T1000 (cell line): ENCODE results near the gene SPATA12.

Experiments used
- DNase-seq: peaks from one replicate; lab custom pipeline; 2025; ENCODE audit warnings: mixed read lengths; lab: John Stamatoyannopoulos, UW

The SPATA12 gene

DNA sequence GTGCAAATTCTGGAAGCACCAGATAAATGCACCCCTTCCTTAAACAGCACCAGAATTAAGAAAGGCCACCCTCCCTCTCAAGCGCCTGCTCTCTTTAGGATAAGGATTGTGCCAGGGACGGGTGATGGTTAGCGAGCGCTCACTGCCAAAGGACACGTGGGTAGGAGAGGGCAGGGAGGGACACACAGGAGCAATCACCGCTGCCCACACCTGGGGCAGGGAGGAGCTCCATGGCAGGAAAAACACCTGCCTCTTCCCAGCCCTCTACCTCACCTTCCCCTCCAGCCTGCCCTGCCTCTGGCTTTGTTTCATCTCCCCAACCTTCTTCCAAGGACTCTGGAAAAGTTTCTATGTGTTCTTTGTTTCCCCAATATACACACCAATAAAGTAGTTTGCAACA lies 7.3 kb upstream of the SPATA12 start:
- DNase-seq: no peak

DNA sequence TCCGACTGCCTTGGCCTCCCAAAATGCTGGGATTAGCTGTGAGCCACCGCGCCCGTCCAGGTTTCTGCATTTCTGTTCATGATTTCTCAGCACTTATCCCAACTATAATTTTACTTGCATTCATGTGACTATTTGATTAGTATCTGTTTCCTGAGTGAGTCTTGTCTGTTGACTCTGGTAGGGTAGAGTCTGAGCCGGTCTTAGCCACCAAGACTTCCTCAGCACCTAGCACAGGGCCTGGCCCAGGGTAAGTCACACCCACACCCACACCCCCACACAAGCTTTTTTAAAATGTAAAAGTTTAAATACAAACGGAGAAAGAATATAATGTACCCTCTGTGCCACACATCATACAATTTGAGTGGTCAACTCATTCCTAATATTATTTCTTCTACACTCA lies 3.1 kb upstream of the SPATA12 start:
- DNase-seq: no peak

DNA sequence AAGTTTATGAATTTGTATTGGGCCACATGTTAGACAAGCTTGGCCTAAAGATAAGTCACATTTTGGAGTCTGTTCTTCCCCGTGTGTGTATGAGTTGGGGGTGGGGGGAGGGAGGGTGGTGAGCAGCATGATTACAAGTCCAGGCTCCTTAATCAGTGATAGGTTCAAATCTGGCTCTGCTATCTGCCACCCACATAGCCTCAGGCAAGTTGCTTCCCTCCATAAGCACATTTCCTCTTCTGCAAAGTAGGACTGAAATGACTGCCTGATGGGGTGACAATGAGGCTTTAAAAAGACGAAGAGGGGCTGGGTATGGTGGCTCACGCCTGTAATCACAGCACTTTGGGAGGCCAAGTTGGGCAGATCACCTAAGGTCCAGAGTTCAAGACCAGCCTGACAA lies 1.1 kb upstream of the SPATA12 start:
- DNase-seq: no peak

DNA sequence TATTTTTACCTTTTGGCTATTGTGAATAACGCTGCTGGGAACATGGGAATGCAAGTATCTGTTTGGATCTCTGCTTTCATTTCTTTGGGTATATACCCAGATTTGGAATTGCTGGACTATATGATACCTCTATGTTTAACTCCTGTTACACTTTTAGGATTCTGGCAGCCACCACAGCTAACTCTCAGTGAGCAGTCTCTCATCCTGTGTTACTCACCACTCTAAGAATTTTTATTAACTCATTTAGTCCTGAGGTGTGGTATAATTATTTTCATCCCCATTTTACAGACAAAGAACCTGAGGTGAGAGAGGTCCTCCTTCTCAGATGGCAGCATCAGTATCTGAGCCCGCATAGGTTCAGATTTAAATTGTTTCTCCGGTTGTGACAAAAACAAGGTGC lies 1.1 kb downstream of the SPATA12 start:
- no peak for DNase-seq

DNA sequence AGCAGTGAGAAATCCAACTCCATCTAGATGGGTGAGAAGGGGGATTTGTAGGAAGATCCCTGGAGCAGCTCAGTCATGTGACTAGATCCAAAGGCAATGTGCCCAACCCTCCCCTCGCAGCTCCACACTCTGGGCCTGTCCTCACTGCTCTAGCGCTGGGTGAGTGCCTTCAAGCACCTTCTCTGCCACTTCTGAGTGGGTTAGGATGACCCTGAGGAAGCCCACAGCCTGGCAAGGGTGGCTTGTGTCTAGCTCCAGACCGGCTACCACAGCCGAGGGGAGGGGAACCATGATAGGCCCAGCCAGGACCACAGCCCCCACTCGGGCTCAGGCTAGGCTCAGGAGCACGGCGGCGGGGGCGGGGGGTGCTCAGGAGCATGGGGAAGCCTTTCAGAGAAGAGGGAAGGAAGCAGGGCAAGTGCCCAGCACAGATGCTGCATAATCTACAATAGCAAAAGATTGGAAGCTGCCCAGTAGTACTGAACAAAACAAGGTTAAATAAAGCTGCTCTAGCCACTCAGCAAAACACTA lies 1.7 kb downstream of the SPATA12 start:
- DNase-seq: no peak

DNA sequence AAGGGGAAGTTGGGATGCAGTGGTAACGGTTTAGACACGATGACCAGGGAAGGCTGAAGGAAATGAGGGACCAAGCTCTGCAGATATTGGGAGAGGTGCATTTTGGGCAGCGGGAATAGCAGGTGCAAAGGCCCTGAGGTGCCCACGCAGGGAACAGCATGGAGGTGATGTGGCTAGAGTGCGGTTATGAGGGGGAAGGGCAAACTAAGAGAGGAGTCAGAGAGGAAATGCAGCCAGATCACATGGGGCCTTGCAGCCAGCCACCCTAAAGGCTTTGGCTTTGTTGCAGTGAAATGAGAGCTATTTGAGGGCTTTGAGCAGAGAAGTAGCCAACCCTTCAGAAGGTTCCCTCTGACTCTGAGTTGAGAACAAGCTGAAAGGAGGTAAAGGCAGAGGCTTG lies 2.6 kb downstream of the SPATA12 start:
- no peak for DNase-seq

DNA sequence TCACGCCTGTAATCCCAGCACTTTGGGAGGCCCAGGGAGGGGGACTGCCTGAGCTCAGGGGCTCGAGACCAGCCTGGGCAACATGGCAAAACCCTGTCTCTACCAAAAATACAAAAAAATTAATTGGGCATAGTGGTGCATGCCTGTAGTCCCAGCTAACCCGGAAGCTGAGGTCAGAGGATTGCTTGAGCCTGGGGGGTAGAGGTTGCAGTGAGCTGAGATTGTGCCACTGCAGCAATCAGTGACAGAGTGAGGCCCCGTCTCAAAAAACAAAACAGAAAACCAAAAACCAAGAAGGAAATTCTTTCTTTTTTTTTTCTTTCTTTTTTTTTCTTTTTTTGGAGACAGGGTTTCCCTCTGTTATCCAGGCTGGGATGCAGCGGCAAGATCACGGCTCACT lies 3.5 kb downstream of the SPATA12 start:
- no peak for DNase-seq

DNA sequence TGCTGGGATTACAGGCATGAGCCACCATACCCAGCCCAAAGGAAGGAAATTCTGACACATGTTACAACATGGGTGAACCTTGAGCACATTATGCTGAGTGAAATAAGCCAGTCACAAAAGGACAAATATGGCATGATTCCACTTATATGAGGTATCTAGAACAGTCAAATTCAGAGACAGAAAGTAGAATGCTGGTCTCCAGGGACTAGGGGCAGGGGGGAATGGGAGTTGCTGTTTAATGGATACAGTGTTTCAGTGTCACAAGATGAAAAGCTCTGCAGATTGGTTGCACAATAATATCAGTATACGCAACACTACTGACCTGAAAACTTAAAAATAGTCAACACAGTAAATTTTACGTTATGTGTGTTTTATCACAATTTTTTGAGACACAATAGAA lies 4.1 kb downstream of the SPATA12 start:
- DNase-seq: no peak

DNA sequence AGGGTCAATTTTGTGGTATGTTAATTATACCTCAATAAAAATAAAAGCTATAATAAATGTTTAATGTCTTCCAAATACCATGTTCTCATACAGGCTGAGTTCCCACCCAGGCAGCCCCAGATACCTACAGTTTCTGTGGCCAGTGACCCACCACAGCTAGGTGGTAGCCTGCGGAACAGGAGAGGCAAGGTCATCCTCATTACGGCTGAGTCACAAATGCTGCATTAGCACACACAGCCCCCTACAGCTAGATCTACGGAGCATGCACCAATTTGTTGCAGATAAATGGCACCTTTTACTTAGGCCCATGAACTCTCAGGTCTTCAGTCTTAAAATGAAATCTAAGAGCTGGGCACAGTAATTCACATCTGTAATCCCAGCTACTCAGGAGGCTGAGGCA lies 5.1 kb downstream of the SPATA12 start:
- DNase-seq: no peak

DNA sequence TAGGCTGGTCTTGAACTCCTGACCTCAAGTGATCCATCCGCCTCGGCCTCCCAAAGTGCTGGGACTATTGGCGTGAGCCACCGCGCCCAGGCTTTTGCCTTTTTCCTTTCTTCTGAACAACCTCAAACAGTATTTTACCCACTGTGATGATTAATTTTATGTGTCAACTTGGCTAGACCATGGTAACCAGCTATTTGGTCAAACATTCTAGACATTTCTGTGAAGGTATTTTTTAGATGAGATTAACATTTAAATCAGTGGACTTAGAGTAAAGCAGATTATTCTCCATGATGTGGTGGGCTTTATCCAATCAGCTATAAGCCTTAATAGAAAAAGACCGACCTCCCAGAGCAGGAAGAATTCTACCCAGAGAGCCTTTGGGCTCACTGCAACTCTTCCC lies 6.0 kb downstream of the SPATA12 start:
- DNase-seq: no peak

DNA sequence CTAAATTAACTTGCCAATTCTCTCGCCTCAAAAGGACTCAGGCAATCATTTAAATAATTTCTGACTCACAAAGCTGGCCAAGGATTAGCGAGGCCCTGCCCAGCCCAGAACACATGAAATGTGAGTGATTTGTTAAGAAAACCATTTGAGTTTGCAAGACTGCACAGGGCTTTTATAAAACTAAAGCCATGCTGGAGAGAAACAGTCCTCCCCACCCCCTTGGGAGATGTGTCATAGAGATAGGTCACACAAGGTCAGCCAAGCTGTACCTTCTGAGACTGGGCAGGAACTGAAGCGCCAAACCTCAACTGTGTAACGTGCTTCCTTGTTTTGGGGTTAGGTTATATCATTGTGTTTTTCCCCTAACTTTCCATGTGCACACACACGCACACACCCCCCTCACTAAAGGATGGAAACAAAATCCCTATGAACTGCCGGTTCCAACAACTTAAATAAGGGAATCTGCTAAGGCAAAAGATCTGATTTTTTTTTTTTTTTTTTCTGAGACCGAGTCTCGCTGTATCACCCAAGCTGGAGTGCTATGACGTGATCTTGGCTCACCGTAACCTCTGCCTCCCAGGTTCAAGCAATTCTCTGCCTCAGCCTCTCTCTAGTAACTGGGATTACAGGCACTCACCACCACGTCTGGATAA lies 8.1 kb downstream of the SPATA12 start:
- peak; percentile 47 for DNase-seq

DNA sequence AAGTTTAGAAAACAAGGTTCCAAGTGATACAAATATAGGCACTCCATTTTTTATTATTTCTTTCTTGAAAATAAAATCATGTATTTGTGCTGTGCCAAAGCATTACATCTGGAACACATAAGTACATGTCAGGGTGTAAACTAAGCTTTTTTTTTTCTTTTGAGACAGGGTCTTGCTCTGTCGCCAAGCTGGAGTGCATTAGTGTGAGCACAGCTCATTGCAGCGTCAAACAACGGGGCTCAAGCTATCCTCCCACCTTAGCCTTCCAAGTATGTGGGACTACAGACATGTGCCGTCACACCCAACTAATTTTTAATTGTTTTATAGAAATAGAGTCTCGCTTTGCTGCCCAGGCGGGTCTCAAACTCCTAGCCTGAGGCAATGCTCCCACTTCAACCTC lies 9.0 kb downstream of the SPATA12 start:
- no peak for DNase-seq

DNA sequence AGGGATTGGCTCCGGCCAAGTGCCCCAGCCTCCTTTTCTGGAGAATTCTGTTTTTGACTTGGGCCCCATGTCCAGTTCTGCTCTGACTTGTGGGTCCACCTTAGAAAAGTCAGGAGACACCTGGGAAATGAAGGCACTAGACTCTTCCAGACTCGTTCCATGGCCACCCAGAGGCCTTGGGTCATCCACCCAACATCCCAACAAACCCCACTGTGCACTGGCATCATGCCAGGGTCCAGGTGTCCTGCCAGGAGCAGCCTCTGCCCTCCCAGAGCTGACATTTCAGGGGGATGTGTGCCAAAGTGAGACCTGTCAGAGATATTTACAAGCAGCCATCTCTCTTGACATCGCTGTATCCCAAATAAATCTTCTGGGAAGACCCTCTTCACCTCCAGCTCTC lies 13.2 kb downstream of the SPATA12 start:
- DNase-seq: no peak

DNA sequence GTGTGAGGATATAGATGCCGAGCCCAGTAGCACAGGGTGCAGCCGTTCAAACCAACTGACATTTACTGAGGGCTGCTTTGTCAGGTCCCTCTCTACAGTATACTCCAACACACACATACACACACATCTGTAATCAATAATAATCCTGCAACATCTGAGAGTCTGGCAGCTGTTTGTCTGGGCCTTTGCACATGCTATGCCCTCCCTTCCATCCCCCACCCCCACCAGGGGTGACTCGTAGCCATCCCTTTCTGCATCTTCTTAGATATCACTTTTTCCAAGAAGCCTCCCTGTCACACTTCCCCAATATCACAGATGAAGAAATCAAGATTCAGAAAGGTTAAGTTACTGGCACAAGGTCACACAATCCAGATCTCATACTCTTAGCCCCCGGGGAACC lies 13.7 kb downstream of the SPATA12 start:
- no peak for DNase-seq

DNA sequence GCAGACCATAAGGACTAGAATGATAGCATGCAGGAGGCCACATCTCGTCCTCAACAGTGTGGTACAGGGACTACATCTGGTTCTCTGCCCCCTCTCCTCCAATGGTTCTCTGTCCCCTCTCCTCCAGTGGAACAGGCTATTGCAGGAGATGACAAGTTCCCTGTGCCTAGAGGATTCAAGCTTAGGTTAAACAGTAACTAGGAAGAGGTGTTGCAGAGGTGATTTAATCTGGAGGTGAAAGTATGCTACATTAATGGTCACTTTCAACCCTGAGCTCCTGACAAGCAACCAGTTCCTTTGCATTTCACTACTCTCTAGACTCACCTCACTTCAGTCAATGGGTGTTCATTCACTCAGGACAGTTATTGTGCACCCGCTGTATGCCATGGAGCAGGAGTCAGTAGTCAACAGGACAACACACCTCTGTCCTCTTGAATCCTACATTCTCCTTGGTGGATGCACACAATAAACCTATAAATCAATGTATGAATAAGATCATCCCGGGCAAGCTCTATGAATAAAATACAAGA lies 16.0 kb downstream of the SPATA12 start:
- no peak for DNase-seq

DNA sequence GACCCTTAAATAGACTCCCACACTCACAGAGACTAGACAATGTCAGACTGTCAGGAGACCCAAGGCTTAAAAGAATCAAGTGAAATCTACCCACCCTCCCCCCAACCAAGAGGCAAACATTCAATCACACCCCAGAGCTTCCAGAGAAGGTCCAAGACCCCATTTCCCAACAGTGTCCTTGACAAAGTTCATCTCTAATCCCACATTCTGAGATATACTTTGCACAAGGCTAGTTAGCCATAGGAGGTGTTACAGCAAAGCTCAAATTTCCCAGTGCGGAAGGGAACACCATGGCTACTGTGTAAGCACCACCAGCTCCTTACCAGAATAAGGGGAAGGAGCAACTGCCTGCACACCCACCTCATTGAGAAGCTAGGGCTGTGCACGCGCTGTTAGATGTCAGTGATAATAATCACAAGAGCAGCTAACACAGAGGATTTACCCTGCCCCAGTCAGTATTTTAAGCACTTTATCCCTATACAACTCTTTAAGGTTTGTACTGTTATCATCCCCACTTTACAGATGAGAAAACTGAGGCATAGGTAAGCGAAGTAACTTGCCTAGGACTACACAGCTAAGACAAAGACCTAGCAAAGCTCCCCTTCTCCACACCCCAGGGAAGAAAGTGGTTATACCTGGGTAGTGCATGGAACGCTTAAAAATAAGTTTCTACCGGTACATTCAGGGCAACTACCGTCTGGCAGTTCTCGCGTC lies 17.3 kb downstream of the SPATA12 start:
- no peak for DNase-seq

DNA sequence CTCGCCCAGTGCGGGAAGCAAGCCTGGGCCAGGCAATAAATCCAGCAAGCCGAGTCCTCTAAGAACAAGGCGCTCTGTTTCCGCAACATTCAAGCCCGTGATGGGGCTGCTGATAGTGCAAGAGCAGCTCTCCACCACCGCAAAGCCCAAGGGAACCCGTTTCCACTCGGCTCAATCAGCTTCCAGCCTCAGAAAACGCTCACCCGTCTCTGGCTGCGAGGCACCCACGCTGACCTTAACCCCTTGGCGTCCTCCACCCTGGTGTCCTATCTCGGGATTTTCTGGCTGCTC lies 17.8 kb downstream of the SPATA12 start:
- DNase-seq: no peak

DNA sequence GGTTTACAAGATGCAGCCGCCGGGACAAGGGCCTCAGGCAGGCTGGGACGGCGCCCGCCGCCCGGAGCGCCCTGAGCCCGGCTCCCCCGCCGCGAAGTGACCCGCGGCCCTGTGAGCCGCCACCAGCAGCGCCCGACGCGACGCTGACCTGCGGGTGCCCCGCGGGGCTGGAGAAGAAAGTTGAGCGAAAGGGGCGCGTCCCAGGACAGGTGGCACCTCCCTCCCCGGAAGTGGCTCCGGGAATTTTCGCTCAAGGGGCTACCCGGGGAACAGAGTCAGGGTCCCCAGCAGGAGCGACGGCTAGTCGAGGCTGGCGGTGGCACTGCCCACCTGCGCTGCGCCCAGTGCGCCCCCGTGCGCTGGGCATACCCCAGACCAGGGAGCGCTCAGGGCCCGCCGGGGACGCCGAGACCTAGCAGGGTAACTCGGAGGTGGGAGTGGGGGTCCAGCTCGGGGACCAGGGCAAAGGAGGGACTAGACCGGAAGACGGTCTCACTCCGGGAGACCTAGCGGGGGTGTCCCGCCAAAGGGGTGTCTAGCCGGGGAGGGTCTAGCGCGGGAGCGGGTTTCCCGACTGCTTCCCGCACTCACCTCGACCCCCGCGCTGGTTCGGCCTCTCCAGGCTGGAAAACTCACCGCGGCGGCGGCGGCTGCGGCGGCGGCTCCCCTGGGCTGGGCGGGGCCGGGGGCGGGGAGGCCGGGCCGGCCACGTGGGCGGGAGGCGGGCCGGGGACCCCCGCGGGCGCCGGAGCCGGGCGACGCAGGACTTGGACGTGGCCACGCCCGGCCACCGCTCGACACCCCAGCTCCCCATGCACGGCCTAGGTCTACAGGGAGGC lies 18.4 kb downstream of the SPATA12 start:
- DNase-seq: peak; percentile 16

DNA sequence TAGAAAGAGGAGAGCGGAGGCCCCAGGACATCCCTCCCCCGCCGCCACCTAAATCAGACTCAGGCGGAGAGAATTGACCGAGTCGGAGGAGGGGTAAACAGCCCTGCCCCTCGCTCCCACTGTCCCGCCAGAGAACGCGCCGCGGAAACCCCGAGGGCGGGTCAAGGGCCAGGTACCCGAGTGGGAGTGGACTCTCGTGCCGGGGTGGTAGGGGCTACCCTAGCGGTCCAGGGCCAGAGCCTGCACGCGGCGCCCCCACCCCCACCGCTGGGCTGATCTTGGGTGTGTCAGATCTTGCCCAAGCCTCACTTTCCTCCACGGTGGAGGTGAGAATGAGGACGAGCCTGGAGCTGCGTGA lies 19.0 kb downstream of the SPATA12 start:
- no peak for DNase-seq

DNA sequence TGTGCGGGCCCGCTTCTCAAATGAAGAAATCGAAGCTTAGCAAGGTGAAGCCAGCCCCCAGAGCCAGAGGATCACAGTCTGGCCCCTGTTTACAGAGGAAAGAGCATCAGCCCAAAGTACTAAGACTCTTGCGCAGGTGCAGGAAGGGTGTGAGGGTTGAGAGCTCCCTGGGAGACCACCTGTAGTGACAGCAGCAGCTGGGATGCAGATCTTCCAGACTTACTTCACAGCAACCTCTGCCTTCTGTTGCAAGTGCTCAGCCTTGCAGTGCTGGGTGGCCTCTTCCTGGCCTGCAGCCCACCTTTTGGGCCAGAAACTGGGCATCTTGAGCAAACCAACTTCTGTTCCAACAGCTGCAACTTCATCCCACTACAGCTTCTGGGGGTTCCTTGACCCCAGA lies 19.7 kb downstream of the SPATA12 start:
- no peak for DNase-seq

DNA sequence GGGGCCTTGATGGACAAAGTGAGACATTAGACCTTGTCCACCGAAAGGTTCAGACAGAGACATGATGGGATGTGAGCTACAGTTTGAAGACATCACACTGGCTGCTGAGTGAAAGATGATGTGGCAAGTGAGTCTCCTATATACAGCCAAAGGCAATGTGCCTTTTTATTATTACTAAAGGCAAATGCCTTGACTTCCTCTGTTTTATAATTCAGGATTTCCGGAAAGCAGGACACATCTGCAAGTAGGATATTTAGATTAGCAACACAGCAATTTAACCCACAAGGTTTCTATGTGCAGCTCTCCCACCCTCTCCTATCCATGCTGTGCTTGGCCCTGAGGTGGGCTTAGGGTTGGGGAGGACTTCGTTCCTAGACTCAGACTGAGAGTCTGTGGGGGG lies 20.7 kb downstream of the SPATA12 start:
- no peak for DNase-seq

DNA sequence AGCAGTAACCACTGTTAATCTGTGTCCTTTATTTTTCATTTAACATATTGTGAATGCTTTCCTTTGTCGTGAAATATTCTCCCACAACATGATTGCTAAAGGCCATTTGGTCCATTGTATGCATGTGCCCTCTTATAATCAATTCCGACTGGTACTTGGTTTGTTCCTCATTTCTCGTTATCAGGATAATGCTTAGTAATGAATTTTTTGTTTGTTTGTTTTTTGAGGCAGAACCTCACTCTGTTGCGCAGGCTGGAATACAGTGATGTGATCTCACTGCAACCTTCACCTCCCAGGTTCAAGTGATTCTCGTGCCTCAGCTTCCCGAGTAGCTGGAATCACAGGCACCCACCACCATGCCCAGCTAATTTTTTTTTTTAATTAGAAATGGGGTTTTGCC lies 22.0 kb downstream of the SPATA12 start:
- DNase-seq: no peak
